Hepatocyte (in vitro differentiated cells): ENCODE results near the gene SLCO2B1.

Experiments
- EZH2phosphoT487 ChIP-seq: fragments of 200-600 bp; sonication (generic); IDR thresholded peaks from one replicate; pipeline ENCODE4 v1.6.1; 2018; ENCODE audit warnings: antibody characterized with exemption, mild to moderate bottlenecking, low read depth, moderate library complexity; ENCODE audit not compliant: unreplicated experiment, severe bottlenecking
- TF ChIP-seq, protein P1 (sequence below): fragments of 200-600 bp; sonication (generic); IDR thresholded peaks from 2 replicates; pipeline ENCODE4 v1.5.1; 2016; ENCODE audit warnings: antibody characterized with exemption, mild to moderate bottlenecking; ENCODE audit not compliant: poor library complexity

DNA sequence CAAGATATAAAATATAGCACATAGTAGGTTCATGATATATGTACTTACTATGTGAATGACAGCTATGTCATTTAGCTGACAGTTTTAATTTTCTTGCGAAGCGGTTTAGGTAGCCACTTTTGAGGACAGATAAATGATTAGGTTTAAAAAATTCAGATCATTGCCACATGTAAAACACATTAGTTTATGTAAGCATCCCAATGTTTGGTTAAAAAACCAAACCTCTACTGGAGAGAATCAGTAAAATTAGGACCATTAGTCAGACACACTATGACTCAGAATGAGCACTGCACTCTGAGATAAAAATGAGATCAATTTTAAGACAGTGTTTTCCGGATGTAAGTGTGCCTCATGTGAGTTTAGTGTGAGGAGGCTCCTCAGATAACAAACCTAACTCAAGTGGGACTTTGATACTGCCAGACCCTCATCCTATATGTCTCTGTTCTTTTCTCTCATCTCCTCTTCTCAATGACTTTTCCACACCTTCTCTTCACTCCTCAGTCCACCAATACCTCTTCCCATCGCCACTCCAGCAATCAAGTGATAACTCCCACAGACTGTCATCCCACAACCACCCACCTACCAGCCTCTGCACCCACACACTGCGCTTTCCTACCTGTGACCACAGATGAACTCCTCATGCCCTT is 47.4 kb upstream of the SLCO2B1 start:
- TF ChIP-seq, protein P1, sequence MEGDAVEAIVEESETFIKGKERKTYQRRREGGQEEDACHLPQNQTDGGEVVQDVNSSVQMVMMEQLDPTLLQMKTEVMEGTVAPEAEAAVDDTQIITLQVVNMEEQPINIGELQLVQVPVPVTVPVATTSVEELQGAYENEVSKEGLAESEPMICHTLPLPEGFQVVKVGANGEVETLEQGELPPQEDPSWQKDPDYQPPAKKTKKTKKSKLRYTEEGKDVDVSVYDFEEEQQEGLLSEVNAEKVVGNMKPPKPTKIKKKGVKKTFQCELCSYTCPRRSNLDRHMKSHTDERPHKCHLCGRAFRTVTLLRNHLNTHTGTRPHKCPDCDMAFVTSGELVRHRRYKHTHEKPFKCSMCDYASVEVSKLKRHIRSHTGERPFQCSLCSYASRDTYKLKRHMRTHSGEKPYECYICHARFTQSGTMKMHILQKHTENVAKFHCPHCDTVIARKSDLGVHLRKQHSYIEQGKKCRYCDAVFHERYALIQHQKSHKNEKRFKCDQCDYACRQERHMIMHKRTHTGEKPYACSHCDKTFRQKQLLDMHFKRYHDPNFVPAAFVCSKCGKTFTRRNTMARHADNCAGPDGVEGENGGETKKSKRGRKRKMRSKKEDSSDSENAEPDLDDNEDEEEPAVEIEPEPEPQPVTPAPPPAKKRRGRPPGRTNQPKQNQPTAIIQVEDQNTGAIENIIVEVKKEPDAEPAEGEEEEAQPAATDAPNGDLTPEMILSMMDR = no peak
- no peak for TF ChIP-seq EZH2phosphoT487
